Stimulated activated CD4-positive, alpha-beta T cell treated with anti-CD3 and anti-CD28 coated beads, Interleukin-12 subunit alpha, Interleukin-12 subunit beta, amount 100 ng/mL, for 24 hours (primary cell): Measurements from ENCODE around the gene C16orf46.

Experiments
- DNase-seq, 2 experiments: peaks; one replicate each; pipeline ENCODE4 v3.0.0-alpha.2; 2020; ENCODE audit warnings: low read depth in 2 of 2

C16orf46 gene

GRCh38 chr16:81076566-81077075 lies 417 bp downstream of the C16orf46 start:
- peak; percentile 87 to 93 for DNase-seq

- DNase-seq, result no peak
Observed at GRCh38 chr16:81073560-81074330, 3.3 kb downstream of the C16orf46 start.

- DNase-seq, result no peak
Observed at GRCh38 chr16:81071805-81072204, 5.2 kb downstream of the C16orf46 start.

GRCh38 chr16:81070979-81071378 lies 6.1 kb downstream of the C16orf46 start:
- DNase-seq, result no peak

DNA sequence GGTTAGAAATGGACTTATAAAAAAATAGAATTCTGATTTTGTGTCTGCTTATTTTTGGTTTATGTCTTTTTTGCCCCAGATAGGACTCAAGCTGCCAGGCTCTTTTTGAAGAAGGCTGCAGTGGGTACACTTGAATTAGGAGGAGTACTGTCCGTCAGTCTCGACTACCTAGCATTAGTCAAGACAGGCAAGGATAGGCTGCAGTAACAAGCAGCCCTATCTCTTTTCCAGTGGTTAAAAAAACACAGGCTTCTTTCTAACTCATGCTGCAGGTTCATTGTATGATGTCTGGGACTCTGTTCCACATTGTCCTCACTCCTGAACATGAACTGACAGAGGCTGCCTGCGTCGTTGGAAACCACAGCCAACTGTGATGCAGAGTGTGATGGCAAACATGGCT lies 8.0 kb downstream of the C16orf46 start:
- no peak for DNase-seq

GRCh38 chr16:81067166-81067565 lies 9.9 kb downstream of the C16orf46 start:
- no peak for DNase-seq

DNA sequence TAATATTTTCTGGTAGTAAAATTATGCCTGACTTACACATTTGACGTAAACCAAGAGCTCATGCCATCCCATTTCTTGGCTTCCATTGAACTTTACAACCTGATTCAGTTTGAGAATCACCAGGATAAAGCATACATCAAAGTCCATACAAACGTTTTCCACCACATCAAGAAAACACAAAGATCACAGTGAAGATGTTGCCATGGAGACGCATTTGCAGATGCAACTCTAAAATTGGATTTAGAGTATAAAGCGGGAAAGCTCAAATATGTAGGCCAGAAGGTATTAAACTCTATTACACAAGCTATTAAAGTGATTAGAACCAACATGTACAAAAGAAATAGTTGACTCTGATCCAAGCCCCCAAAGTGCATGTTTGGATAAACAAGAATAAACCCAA lies 10.4 kb downstream of the C16orf46 start:
- no peak for DNase-seq

- no peak for DNase-seq
Observed at GRCh38 chr16:81061871-81062608, 15.0 kb downstream of the C16orf46 start.

- no peak for DNase-seq
Observed at GRCh38 chr16:81061307-81061640, 15.8 kb downstream of the C16orf46 start.

GRCh38 chr16:81060576-81061306 lies 16.3 kb downstream of the C16orf46 start:
- DNase-seq, result no peak

DNA sequence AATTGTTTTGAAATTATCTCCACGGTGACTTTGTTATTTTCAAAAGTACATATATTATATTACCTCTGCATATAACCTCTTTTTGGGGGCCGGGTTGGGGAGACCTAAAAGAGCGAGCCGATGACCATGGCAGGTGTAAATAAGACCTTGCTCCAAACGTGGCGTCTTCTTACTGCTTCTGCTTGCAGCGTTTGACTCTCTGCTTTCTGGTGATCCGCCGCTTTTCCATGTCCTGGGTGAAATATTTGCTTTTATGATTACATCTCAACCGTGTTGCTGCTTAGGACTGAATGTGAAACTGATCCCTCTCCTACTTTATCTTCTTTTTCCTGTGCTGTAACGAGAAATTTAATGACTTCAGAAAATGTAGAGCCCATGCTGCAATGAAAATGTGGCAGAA lies 23.3 kb downstream of the C16orf46 start:
- no peak for DNase-seq

DNA sequence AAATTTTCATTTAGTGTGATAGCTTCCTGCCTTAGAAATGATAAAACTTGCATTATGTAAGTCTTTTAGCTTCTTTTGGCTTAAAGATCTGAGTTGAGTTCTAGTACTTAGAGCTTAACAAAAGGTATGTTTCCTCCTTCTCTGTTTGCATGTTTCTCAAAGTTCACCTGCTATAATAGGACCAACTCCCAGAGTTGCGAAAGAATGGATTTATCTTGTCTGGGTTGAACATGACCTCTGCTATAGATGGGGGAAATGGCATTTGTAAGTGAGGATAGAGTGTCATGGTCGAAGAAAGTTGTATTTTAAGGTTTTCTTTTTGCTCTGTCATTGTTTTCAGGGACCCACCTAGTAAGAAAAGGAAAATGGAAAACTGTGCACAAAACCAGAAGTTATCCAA lies 34.2 kb downstream of the C16orf46 start:
- DNase-seq, result no peak

DNA sequence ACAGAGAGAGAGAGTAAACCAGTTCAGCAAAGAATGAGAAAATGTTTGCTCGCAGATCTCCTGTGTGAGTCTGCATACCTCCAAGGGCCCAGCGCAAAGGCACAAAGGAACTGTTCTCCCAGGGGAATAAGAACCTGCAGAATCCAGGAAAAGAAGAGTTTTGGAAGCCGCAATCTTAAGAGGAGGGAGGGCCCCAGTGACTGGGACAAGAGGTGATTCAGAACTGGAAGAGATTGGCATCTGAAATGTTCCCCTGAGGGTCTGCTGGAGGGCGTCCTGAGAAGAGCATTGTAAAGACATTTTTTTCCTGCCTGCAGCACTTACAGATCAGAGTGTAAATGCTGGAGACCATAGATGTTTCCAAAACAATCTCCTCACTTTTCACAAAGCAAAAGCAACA lies 35.3 kb downstream of the C16orf46 start:
- DNase-seq, result no peak

GRCh38 chr16:81040842-81041241 lies 36.2 kb downstream of the C16orf46 start:
- DNase-seq, result no peak

DNA sequence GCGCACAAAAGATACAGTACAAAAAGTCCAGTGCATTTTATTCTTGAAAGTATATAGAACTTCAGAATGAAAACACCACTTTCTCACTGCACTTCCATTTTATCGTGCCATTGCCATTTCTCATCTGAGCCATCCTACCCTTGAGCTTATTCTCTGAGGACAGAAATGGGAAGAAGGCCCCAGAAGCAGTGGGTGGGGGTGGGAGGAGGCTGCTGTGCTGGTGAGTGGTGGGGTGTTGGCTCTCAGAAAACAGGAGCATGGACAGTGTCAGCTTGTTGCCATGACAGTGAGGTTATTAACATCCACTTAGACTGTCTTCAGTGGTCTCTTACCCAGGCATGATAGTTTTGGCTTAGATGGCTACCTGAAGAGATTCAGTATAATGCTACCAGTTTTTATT lies 36.9 kb downstream of the C16orf46 start:
- no peak for DNase-seq

- DNase-seq, result no peak
Observed at GRCh38 chr16:81036751-81037350, 40.2 kb downstream of the C16orf46 start.

GRCh38 chr16:81035975-81036750 lies 40.9 kb downstream of the C16orf46 start:
- DNase-seq, result peak; percentile 14 to 20

GRCh38 chr16:81035398-81035974 lies 41.6 kb downstream of the C16orf46 start, which contains the start of gene ATMIN:
Gene ATMIN (plus strand): TSS chr16:81035842. CDS start chr16:81035871, 29 bp downstream.
- peak; percentile 73 to 80 for DNase-seq

DNA sequence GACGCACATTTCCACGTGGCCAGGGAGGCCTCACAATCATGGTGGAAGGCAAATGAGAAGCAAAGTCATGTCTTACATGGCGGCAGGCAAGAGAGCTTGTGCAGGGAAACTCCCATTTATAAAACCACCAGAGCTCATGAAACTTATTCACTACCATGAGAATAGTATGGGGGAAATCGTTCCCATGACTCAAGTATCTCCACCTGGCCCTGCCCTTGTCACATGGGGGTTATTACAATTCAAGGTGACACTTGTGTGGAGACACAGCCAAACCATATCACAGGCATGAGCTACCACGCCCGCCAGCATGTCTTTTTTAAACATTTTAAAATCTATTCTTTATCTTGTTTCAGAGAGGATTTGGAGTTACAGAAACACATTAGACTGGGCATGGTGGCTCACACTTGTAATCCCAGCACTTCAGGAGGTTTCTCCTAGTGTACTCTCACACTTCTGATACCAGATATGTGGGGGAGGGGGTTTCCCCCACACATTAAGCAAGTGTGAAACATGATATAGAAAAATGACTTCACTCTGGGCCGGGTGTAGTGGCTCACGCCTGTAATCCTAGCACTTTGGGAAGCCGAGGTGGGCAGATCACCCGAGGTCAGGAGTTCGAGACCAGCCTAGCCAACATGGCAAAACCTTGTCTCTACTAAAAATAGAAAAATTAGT lies 47.0 kb downstream of the C16orf46 start:
- no peak for DNase-seq

GRCh38 chr16:81026429-81026828 lies 50.6 kb downstream of the C16orf46 start:
- DNase-seq, result no peak
